Activated CD4-positive, CD25-positive, alpha-beta regulatory T cell treated with anti-CD3 and anti-CD28 coated beads, Interleukin-2, amount 50 U/mL, for 24 hours (primary cell): ENCODE measurements around the gene SERINC4.

Source experiments
- ATAC-seq, 2 donors: fragments of 150-1000 bp; cut with Tn5 transposase; one replicate each; pipeline ENCODE4 v1.10.0; 2021; ENCODE audit warnings: mild to moderate bottlenecking in 1 of 2, moderate library complexity in 1 of 2

SERINC4 gene

DNA sequence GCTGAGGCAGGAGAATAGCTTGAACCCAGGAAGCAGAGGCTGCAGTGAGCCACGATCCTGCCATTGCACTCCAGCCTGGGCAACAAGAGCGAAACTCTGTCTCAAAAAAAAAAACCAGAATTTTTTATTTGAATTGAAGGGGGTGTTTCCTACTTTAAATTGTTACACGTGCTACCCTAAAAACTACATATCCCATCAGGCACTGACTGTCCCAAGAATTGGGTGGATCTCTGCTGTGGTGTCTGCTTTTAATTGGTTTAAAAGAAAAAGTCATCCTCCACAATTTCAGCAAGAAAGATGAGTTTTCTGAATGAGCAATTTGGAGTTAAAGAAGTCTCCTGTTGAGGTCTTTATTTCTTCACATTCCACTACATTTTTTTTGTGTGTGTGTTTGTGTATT lies 51.6 kb downstream of the SERINC4 start:
- ATAC-seq: peak in 1 of 2 donors; percentile 11

DNA sequence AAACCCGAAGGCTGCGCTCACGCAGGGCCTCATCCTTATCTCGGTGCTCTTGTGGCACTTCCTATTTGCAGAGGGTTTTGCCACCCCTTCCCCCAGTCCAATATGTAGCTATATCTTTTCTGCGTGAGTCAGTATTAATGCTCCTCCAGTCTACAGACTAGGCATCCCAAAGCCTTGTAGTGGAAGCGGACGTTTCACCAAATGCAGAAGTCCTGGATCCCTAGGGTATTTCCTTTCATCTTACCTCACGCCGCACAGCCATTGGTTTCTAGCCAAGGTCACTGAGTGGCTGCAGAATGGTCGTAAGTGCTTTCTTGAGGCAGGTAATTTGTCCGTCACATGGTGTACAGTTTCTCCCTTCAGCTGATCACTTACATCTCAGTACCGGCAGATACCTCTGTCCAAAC lies 53.1 kb downstream of the SERINC4 start:
- peak; percentile 39 to 53 for ATAC-seq

DNA sequence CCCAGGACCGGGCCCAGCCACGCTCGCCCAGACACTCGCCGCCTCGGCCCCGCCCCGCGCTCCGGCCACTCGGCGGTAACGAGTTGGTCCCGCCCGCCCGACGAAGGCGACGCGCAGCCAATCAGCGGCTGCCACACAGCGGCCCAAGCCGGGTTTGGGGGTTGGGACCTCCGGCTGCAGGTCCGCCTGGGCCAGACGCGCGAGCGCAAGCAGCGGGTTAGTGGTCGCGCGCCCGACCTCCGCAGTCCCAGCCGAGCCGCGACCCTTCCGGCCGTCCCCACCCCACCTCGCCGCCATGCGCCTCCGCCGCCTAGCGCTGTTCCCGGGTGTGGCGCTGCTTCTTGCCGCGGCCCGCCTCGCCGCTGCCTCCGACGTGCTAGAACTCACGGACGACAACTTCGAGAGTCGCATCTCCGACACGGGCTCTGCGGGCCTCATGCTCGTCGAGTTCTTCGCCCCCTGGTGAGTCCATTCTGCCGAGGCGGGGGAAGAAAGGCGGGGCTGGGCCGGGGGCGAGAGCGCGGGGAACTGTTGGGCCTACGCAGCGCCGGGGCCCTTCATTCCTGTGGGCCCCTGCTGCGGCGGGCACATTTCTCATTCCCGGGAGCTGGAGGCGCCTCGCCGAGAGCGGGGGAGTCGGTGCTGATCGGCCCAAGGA lies 53.6 kb downstream of the SERINC4 start, which contains the start of gene PDIA3:
Gene PDIA3, plus strand, starts transcription at position 194 of the 658 bp plus-strand sequence. Its CDS starts 102 bp downstream, at position 296.
- ATAC-seq: peak; percentile 83
